GM18526 (cell line): ENCODE measurements around the gene GRAMD1C.

Experiments used
- POLR2A ChIP-seq: IDR thresholded peaks from 3 replicates; pipeline ENCODE4 v1.6.1; 2011; ENCODE audit not compliant: insufficient read length; ENCODE audit errors: extremely low read depth

GRAMD1C gene

DNA sequence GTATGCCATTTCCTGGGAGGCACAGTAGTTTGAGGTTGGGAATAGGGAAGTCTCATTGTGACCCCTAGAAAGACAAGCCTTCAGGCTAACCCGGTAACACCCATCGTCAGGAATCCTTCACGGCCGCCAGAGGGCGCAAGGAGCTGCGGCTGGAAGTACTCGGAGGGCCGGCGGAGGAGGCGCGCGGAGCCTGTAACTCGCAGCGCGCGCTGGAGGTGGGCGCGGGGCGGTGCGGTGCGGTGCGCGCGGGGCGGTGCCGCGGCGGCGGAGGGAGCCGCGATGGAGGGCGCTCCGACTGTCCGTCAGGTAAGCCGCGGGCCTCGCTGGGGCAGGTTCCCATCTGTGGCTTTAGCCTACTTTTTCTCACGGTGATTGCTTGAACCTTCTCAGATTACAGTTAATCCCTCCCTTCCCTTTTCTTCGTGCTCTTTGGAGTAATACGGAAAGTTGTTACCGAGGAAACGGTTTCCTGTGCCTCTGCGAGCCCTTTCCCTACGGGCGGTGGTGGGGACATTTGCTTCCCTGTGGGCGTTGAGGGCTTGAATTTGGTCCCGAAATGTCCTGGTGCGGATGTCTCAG, at the start of gene GRAMD1C:
Gene GRAMD1C (plus strand): TSS at position 158 of the 579 bp plus-strand sequence. CDS start 122 bp downstream, at position 280.
- TF ChIP-seq POLR2A = no peak

DNA sequence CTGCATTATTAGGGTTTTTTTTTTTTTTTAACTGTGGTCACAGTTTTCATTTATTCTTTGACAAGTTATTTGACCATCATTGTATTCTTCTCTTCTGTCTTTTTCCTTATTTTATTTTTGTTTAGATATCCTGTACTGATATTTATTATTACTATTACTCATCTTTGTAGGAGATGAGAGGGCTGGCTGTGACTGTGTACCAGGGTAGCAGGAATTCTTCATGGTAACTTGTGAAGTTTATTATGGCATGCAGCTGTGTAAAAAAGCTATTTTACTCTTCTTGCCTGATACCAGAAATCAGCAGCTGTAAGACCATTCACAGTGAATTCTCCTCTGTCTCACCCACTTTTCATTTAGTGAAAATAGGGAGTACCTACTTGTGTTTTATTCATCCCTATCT, 47.2 kb upstream of the GRAMD1C start:
- TF ChIP-seq POLR2A = no peak

DNA sequence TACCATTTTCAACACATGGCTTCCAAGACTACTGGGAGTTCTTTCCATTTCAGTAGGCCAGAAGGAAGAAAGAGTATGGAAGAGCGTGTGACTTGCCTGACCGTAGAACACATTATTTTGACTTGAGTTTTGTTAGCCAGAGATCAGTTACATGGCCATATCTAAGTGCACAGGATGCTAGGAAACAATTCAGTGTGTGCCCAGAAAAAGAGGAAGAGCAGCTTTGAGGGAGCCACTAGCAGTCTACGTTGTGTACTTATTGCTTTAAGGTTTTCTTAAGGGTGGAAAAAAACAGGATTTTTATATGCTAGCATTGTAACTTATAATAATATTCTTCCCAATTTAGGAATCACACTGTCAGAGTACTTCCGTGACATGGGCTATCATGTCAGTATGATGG, 44.1 kb upstream of the GRAMD1C start:
- no peak for TF ChIP-seq POLR2A

DNA sequence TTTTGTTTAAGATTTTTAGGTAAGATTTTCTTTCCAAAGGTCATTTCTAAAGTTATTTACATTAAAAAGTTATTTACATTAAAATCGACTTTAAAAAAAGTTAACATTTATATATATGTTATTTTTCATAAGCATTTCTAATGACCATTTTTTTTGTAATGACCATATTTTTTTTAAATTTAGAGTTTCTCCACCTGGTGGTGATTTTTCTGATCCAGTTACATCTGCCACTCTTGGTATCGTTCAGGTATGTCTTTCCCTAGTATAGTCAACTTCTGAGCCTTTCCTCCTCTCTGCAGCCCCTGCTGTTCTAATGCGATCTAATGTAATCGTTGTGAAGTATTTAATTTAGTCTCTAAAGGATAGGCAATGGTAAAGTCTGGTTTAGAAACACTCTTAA, 42.9 kb upstream of the GRAMD1C start:
- no peak for TF ChIP-seq POLR2A

DNA sequence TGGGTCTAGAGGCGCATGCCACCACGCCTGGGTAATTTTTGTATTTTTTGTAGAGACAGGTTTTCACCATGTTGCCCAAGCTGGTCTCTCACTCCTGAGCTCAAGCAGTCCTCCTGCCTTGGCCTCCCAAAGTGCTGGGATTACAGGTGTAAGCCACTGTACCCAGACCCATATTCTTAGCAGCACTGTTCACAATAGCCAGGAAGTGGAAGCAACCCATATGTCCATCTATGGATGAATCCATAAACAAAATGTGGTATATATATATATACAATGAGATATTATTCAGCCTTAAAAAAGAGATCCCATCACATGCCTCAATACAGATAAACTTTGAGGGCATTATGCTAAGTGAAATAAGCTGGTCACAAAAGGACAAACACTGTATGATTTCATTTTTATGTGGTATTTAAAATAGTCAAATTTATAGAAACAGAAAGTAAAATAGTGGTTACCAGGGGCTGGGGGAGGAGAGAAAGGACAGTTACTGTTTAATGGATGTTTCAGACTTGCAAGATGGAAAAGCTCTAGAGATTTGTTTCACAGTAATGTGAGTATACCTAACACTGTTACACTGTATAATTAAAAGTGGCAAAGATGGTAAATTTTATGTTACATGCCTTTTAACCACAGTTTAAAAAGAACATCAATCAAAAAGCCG, 35.7 kb upstream of the GRAMD1C start:
- no peak for TF ChIP-seq POLR2A

DNA sequence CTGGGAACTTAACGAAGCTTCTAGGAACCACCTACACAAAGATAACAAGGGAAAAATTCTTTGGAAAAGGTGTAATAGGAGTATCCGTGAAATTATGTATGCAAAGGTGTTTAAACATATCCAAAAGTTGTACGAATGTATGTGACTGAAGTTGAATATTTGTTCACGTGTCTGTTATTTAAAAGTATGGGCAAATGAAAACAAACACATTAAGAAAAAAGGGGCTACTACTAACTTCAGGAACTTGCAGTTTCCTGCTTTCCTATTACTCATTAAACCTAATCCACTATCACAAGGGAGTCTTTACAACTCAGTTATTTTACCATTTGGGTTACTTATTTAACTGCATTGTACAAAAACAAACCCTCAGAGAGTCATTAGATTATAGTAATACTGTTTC, 33.9 kb upstream of the GRAMD1C start:
- TF ChIP-seq POLR2A = no peak

DNA sequence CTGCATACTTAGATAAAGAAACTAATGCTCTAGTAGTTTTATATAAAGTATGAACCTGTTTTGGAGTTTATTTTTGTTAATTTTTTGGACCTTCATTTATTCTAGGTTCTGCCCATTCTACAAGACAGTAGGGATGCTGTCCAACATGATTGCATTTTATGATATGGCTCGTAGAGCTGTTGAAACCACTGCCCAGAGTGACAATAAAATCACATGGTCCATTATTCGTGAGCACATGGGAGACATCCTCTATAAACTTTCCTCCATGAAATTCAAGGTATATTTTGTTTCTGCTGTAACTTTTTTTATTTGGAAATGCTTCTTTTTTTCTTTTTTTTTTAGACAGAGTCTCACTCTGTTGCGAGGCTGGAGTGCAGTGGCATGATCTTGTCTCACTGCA, 33.3 kb upstream of the GRAMD1C start:
- no peak for TF ChIP-seq POLR2A

DNA sequence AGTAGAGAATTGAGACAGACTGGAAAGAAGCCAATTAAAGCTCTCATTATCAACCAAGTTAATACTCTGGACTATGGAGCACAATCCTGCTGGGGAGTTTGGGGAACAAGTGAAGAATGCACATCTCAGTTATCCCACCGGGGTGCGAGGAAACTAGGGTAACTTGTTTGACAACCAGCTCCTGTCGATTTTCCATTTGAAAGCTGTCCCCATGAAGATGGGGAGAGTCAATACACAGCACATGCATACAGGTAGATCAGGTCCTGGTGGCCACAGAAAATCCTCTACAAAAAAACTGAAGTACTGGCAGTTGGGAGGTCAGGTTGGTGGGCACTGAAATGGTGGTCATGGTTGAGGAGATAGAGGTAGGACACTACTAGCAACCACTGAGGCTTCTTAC, 25.7 kb upstream of the GRAMD1C start:
- no peak for TF ChIP-seq POLR2A

DNA sequence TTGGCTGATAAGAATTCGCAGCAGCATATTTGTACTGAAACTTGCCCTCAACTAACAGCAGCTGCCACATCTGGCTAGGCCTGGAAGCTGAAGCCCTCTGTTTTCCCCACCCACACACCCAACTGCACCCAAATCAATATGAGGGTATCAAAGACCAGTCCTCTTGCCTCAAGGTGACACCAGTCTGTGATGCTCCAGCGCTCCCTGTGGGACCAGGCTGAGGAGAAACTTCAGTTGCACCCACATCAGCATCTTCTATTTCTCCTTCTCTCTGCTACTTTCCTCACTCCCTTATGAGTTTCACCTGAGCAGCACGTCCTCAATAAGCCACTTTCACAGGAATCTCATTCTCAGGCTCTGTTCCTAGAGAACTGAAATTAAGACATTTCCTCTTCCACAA, 18.7 kb upstream of the GRAMD1C start:
- no peak for TF ChIP-seq POLR2A

DNA sequence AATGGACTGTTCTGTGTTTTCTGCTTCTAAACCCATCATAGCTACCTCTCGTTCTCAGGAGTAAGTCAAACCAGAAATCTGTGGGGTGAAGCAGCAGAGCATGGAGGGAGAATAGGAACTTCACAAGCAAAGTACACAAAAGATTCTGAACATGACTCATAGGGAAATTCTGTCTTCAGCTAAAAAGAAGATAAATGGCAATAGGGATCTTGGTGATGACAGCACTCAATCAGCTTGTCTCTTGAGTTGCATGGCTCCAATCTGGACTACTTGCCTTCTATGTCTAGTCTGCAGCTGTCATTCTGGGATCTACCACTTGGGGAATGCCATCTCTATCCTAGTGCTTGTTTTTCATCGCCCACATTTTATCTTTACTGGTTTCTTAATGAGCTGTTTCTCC, 13.5 kb upstream of the GRAMD1C start:
- no peak for TF ChIP-seq POLR2A

DNA sequence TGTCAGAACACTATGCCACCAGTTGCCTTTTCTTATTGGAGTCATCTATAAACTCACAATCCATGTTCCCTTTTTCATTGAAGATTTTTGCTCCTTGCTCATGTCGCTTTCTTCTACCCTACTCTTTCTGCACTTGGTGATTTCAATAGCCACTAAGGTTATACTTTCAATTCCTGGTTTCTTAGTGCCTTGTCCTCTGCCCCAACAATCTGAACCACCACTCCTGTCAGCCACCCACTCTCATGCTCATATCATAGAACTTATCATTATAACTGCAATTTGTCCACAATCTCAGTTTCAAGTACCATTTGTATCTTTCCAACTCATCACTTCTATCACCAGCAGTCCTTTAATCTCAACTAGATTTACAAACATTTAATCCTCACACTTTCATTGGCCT, 10.0 kb upstream of the GRAMD1C start:
- no peak for TF ChIP-seq POLR2A

DNA sequence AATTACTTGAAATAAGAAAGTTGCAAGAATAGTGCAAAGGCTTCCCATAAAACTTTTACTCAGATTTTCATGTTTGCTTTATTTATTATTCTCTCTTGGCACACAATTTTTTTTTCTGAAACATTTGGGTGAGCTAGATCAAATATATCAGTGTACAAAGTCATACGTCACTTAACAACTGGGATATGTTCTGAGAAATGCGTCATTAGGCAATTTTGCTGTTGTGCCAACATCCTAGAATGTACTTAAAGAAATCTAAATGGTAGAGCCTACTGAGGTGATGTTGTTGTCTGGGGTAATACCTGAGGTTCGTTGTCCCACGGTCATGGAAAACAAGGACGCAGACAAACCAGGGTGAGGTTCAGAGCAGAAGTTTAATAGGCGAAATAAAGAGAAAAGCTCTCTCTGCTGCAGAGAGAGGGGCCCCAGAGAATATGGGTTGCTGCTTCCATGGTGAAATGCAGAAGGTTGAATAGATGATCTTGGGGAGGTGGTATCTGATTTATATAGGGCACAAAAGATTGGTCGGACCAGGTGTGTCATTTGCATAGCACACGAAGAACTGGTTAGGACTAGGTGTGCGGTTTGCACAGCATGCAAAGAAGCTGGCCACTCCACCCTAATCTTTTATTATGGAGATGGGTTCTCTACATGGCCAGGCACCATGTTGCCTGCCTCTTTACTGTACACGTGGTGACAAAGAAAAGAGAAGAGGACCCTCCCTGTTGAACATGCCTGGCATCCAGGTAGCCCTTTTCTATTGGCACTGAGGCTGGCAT, 8.8 kb upstream of the GRAMD1C start:
- TF ChIP-seq POLR2A = no peak

DNA sequence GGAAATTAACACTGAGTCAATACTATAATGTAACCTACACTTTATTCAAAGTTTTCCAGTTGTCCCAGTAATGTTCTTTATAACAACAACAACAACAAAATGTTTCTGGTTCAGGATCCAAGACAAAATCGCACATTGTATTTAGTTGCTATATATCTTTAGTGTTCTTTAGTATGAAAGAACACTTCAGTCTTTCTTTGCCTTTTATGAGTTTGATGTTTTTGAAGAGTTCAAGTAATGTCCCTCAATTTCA, 7.6 kb upstream of the GRAMD1C start:
- TF ChIP-seq POLR2A = no peak

DNA sequence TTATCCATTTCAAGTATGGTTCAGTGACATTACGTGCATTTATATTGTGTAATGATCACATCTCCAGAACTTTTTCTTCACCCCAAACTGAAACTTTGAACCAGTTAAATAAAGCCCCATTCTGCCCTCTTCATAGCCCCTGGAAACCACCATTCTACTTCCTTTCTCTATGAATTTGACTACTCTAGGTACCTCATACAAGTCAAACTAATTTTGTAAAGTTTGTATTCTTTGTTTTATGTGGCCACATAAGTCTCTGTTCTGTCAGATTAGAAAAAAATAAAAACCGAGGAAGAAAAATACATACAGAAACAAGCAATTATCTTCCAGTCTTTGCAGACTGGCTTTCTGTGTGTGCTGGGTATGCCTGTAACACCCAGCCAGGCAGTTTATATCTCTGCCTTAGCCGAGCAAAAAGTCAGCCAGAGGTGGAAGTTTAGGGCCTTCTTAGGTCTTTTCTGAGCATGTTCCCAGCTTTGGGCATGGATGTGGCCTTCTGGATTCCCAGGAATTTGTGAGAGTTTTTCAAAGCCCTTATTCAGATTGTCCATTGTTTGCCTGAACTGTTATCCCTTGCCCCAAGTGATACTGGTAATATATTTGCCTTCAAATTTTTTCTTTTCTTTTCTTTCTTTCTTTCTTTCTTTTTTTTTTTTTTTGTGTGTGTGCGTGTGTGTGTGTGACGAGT, 6.0 kb upstream of the GRAMD1C start:
- TF ChIP-seq POLR2A = no peak

DNA sequence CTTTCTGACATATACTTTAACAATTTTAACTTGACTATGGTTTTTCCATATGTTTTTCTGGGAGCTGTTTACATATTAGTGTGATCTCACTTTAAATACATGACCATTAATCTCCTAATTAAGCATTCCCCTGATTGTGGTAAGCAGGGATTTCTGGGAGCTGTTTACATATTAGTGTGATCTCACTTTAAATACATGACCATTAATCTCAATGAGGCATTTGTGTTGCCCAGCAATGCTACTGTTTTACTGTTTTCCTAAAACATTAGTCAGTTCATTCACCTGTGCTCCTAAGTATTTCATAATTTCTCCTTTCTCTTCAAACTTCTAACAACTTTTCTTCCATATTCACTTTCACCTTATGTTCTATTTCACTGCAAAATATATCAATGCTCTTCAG, 3.6 kb upstream of the GRAMD1C start:
- TF ChIP-seq POLR2A = no peak

DNA sequence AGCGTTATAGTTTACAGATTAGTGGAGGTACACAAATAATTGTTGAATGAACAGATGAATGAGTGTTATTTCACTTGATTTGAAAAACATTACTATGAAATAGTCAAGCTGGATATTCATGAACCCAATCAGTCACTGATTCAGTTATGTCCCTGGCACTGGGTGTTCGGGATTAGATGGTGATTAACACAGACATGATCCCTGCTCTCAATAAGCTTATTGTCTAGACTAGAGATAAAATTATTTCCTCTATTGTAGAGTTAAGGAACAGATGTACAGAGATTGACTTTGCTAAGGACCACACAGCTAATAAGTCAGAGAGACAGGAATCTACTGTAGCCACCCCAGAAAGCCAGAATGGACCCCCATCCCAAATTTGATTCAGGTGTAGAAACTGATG, 963 bp downstream of the GRAMD1C start:
- no peak for TF ChIP-seq POLR2A

DNA sequence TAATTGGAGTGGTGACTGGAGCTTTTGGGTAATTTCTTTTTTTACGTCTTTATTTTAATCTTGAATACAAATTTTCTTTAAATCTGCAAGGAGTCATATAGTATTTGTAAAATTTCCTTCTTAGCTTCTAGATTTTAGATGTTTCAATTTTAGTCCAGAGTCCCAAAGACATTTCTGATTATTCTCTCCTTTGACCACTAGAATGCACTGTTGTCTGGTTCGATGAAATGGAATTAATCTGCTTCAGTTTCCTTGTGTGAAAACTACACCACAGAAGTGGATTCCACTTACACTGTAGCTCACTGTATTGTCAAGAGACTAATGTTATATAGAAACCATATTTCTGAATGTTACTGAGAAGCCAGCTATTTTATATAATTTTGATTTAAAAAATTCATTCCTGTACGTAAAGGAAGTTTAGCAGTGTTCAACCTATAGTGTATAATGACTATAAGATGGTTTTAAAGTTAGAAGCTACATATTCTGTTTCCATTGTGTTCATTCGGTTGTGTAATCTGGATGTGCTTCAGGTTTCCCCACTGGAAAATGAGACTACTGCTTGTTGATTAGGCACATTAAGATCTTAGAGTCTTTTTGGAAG, 6.1 kb downstream of the GRAMD1C start:
- no peak for TF ChIP-seq POLR2A
